Activated CD4-positive, alpha-beta T cell treated with anti-CD3 and anti-CD28 coated beads for 1 hour (primary cell): ENCODE results near the gene NECAB2.

ENCODE experiments used
- DNase-seq: peaks from one replicate; pipeline ENCODE4 v3.0.0-alpha.2; 2020

The NECAB2 gene

DNA sequence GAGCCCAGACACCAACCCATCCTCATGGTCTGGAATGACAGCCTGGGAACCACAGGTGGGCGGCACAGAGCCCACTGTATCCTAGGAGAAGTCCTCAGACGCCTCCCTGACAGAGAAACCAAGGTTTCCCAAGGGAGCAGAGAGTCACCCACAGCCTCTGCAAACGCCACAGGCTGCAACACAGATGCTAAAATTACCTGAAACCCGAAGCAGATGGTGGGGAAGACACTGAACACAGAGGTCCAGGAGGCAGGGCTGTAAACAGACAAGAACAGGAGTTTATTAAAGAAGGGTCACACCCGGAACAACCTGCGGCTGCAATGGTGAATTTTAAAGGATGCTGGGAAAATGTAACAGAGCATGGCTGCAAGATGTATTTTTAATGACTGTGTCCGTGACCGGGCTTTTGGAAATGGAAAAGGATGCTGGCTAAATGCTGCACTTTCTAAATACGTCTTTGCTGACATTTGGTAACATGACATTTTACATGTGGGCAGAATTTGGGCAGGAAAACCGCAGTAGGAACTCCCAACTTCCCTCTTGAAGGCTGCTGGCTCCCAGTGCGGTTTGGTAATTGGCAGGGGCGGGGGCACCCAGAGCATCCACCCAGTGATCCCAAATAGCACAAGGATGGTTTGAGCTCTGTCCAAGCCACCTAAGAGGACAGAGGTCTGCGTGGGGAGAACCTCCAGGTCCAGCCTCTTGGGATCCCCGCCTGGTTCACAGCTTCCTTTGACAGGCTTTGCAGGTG is 61.4 kb downstream of the NECAB2 start:
- no peak for DNase-seq

DNA sequence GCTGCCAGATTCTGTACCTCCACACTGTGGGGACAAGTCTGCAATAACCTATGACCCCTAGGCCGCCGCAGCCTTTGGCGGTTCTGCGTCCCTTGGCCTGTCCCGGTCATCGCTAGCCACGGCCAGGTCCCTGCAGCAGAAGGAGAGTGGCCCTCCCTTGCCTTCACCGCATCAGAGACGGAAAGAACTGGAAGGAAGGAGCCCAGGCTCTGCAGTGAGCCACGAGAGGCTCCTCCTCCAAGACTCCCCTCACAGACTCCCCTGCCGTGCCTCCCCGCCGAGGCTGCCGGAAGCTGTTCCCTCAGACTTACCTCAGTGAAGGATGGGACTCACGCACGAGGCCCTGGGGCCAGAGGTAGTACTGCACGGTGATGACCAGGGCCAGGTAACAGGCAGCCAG is 63.5 kb downstream of the NECAB2 start:
- no peak for DNase-seq

DNA sequence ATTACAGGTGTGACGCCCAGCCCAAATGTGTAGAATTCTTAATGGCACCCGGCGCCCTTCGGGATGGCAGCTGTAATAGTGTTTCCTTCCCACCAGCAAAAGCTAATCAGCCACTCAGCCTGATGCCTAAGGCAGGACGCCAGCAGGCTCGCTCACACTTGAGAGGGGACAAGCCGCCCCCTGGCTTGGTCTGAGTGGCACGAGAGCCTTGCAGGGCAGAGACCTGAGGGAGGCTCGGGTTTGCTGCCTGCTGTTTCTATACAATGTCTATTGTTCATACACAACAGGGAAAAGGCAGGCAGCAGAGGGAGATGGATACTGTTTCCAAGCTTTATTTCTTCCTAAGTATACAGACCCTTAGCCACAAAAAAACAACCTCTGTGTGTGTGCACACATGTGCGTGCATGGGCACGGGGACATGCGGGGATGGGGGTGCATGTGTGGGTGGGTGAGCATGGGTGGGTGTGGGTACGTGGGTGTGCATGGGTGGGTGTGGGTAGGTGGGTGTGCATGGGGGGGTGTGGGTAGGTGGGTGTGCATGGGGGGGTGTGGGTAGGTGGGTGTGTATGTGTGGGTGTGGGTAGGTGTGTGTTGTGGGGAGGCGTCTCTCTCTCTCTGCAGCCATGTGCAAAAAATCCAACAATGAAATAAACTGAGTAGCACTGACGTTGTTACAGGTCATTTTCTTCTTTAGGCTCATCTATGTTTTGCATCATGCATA is 64.6 kb downstream of the NECAB2 start:
- DNase-seq = no peak

DNA sequence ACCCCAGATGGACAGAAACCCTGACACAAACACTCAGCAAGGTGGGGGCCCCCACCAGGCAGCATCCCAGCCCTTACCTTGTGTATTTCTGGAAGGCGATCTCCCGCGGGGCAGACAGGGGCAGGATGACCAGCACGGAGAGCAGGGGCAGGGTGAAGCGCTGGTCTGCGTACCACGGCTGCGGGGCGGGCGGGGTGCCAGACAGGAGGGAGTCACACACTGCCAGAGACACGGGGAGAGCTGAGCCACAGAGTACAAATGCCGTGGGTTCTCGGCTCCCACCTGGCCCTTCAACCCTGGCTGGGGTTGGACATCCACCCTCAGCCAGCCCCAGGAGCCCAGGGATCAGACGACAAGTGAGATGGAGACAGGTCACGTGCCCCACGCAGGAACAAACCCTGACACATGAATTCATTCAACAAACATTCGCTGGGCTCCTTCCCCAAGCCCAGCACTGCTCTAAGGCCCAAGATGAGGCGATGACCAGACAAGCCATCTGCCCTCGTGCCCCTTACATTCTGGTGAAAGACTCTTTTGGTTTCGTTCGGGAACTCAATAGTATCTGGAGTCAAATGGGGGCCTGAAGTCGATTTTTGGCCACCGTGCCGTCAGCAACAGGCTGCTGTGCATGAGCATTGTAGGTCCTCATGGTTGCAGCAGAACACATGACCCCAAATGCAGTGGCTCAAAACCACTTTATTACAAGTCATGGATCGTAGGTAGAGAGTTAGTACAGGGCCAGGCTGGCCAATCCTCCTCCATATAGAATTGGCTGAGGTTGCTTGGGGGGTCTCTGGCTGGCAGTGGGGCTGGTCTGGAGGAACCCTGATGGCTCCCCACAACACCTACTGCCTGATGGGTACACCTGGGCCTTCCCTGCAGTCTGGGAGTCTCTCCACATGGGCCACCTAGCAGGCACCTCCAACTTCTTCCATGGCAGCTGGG is 65.5 kb downstream of the NECAB2 start:
- DNase-seq = no peak

DNA sequence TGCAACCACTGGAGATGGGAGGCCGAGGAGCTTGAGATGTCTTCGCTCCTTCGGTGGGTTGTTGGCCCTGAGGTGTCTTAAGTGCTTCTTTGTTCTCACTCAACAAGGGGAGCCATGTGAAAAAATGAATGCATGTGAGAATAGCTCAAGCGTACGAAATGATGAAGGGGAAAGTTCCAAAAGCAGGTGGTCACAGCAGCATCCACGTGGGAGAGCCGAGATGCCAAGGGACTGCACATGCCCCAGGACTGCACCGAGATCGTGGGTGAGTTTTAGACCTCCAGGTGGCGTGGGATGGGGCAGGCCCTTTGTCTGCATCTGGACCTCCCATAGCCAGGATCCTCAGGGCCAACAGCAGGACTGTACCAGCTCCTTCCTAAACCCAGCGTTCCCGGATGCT is 66.5 kb downstream of the NECAB2 start:
- no peak for DNase-seq

DNA sequence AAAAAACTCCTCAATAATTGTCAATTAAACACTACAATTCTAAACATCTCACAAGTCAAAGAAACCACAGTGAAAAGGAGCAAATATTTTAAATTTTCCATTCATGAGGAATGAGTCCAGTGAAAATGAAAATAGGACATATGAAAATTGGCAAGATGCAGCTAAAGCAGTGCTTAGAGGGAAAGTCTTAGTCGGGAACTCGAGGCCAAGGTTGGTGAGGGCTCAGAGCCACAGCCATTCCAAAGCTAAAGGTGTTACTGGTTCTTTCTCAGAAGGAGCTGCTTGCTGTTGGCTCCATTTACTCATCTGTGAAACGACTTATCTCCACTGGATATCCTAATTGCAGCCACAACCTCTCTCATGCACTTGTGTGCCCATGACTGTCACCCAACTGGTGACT is 68.1 kb downstream of the NECAB2 start:
- DNase-seq = no peak

DNA sequence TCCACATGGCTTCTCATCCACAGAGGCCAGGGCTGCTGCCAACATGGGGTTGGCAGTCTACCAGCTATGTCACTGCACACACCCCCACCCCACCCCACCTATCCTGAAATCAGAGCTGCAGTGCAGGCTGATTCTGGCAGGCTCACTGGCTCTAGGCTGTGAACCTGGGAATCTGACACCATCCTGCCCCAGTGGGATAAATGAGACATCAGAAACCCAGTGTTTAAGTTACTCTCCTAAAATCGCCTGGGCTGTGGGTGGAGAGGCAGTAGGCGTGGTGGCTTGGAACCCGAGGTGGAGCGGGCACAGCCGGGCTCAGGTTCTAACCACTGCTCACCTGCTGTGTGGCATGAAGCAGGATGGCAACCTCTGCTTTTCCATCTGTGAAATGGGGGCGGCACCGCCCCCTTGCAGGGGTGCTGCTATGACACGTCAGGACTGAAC is 69.0 kb downstream of the NECAB2 start:
- DNase-seq = no peak

DNA sequence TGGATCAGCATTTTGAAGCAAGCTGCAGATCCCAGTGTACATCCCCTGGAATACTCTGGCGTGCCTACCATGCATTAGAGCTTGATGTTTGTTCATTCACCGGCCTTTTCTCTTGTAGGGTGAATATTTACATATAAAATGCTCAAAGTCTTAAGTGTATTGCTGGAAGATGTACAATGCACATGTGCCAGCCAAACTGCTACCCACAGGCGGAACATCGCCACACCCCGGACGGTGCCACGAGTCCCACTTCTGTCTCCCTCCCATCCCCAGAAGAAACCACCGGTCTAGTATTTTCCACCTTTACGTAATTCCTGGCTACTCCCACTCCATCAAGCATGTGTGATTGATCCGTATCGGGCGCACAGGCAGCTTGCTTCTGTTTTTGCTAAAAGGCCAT is 70.4 kb downstream of the NECAB2 start:
- DNase-seq = no peak

DNA sequence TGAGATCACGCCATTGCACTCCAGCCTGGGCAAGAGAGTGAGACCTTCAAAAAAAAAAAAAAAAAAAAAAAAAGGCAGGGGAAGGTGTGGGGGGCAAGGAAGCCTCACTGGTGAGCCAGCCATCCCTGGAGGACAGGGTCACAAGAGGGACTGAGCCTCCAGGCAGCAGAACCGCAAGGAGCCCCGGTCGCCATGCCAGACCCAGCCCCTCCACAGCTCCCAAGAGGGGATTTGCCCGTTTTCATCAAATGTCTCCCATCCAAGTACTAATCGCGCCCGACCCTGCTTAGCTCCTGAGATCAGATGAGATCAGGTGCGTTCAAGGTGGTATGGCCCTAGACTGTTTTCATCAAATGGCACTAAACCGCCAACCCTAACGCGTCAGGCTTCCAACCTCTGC is 71.7 kb downstream of the NECAB2 start:
- no peak for DNase-seq

DNA sequence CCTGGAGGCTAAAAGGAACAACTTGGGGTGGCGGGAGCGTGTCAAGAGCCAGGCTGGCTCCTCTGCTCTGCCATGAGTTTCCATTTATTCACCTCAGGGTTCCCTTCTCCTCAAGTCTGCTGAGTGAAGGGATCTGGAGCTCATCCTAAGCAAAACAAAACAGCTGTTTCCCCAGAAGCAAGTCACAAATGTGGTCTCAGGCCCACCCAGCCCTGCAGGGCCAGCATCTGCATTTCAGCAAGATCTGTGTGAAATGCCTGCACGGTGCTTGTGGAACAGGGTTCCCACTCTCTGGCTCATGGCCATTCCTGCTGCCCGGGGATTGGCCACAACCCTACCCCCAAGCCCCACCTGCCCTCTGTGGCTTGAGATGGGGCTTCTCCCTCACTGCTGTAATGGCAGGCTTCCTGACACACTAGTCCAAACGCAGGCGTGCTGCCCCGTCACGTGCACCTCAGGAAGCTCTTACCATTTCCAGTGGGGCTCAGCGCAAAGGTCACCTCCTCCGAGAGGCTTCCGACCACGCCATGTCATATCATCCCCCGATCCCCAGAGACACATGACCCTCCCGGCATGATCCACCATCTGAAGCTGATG is 72.3 kb downstream of the NECAB2 start:
- DNase-seq = no peak

DNA sequence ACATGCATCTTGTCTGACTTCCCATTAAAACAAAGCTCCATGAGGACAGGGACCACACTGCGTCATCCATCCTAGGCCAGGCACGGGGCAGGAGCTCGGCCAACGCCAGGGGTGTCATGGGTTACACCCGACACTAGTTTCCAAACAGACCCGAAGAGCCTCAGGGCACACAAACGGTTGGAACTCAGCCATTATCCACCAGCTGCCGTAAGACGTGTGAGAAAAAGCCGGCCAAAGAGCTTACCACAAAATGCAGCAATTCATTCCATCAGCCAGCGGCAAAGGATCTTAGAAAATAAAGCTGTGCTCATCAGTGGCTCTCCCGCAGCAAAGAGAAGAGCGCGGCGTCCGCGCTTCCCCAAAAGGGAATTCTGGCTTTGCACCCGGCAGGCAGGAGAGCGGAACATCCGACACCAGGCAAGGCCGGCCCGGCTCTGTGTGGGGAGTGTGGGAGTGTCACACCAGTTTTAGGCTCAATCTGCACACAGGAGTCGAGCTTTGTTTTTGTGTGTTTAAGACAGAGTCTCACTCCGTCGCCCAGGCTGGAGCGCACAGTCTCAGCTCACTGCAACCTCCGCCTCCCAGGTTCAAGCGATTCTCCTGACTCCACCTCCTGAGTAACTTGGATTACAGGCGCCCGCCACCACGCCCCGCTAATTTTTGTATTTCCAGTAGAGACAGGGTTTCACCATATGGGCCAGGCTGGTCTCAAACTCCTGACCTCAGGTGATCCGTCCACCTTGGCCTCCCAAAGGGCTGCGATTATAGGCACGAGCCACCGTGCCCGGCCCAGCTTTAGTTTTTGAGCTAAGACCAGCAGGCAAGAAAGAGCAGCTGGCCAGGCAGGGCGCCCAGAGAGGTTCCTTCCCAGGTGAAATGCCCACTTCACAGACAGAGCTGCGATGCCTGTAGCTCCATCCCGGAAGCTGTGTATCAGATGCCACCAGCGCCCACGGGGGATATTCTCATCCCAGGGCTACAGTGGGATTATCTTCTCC is 73.1 kb downstream of the NECAB2 start:
- no peak for DNase-seq

DNA sequence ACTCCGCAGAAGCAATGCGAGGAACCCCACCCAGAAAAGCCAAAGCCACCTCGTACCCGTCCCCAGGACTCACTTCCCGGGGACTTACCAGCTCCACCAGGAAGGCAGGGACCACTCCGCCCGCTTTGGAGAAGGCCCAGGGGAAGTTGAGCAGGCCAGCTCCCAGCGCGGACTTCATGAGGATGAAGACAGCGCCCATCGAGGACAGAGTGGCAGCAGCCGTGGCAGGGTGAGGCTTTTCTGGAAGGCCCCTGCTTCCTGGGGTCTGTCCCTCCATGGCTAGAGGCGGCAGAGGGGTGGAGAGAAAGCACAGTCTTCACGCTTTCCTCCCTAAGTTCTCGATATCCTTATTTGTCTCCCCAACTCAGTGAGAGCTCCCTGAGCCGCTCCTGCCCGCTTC is 73.8 kb downstream of the NECAB2 start:
- no peak for DNase-seq

DNA sequence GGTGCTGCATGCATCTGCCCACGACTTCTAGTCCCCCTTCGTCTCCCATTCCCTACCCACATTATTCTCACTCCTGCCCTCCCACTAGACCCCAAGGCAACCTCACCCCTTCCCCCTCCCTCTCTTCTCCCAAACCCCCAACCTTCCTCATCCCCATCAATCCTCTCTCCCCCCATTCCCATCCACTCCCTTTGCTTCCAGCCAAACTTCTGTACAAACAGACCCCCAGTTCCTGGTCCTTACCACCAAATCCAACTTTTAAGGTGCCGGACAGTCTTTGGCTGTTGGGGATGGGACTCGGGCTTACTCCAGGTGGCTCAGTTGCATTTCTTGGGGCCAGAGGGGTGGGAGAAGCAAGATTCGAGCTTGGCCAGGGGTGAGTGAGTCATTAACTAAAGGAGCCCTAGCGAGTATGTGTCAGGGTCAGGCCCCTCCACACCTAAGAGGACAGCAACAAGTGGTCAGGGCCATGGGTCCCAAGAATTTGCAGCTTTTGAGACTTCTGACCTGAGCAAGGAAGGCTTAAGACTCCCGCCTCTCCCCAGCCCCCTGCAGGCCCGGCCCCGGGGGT is 74.3 kb downstream of the NECAB2 start, which contains the start of gene SLC38A8:
Gene SLC38A8 (minus strand): TSS at position 488 of the 571 bp plus-strand sequence. CDS start 638 bp downstream, outside the sequence.
- DNase-seq = no peak

DNA sequence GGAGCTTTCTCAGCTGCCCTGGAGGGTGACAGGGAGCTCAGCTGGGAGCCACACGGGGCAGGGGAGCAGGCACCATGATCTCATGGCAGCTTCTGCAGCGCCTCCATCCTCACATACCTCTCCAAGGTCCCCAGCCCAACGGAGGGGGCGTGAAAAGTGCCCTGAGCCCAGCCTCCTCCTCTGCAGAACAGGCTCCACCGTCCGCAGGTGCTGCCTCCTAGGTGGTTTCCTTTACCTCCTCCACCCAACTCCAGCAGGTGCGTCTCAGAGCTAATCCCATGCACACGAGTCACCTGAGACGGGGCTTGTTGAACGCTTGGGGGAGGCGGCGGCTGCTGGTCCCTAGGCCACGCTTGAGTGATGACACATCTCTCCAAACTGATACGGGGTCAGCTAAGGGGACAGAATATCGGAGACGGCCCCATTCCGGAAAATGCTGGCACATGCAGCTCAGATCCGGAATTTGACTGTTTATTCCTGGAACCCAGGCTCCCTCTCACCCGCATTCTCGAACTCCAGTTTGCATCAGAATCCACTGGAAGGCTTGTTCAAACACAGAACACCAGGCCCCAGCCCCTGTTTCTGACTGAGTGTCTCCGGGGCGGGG is 74.9 kb downstream of the NECAB2 start:
- DNase-seq = no peak

DNA sequence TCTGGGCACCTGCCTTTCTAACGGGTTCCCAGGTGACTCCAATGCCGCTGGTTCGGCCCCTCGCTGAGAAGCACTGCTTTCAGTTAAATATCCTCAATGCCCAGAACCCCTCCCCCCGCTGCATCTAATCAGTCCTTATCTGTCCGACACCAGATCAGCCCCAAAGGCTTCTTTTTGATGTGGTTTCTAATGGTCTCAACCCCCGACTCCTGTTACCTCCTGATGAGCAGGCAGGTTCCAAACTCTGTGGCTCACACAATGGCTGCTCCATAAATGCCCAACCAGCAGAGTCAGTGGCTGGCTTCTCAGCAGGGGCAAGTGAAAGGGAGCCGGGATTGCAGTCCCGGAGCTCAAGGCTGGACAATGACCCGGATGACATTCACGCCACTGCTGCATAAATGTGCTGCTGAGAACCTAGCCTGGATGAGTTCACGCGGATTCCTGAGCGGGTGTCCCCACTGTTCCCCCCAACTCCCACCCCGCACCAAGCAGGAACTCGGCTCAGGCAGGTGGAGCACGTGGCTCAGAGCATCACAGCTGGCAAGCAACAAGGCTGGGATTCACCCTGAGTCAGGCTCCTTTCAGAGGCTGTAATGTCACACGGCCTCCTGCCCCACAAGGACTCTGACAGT is 75.6 kb downstream of the NECAB2 start:
- DNase-seq = no peak

DNA sequence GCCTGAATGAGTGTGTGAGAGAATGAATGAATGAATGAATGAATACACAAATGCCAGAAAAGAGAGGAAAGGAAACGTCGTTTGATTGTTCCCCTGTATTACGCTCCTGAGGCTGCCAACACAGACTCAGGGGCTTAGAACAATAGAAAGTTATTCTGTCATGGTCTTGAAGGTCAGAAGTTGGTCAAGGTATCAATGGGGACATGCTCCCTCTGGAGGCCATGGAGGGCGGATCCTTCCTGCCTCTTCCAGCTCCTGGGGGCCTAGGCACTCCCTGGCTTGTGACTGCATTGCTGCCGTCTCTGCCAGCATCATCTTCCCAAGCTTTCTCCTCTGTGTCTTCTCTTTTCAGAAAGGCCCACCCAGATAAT is 76.1 kb downstream of the NECAB2 start:
- no peak for DNase-seq

DNA sequence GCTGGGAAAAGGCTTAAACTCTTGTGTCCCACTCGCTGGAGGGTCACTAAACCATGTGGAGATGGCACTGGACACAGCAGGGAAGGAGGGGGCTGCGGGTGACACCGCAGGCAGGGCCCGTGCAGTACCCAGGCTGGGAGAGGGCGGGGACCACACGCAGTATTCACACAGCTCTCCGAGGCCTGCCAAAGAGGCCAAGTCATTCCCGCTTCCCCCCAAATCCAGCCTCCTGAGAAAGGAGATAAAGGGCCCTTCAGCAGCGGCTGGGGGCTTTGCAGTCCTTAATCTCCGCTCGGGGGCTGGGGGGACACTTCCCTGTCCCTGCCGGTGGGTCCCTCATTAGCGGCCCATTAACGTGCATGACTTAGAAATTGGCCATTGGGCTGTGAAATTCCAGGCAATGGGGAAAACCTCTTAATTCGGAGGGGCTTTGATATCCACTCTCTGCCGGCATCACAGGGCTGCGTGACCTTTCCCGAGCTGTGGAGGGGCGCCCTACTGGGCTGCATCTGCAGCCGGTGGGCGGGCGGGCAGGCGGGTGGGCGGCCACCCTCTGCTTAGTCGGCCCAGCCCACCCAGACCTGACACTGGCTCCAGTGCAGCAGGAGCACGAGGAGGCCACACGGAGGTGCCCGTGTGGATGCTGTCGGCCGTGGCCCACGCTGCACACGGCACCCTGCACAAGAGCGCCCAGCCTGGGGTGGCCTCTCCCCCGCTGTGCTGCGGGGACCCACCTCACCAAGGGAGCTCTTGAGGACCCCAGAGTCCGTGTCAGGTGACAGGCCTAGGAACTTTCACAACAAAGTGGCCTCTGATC is 77.2 kb downstream of the NECAB2 start:
- no peak for DNase-seq

DNA sequence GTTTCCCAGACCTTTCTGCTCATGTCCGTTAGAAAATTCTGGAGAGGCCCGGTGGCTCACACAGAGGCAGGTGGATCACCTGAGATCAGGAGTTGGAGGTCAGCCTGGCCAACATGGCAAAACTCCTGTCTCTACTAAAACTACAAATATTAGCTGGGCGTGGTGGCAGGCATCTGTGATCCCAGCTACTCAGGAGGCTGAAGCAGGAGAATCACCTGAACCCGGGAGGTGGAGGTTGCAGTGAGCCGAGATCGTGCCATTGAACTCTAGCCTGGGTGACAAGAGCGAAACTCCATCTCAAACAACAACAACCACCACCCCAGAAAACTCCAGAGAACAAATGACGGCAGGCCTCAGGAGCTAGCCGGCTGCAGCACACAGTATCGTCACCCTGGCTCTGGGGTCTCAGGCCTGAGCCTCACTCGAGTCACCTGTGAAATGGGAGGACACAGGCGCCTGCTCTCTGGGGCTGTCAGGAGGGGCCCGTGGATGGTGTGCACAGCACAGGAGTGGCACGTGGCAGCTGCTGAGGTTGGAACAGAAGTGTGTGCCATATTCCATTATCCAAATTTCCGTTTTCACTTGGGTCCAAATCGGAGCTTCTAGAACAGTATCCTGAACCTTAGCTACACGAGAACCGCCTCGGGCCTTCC is 77.9 kb downstream of the NECAB2 start:
- no peak for DNase-seq

DNA sequence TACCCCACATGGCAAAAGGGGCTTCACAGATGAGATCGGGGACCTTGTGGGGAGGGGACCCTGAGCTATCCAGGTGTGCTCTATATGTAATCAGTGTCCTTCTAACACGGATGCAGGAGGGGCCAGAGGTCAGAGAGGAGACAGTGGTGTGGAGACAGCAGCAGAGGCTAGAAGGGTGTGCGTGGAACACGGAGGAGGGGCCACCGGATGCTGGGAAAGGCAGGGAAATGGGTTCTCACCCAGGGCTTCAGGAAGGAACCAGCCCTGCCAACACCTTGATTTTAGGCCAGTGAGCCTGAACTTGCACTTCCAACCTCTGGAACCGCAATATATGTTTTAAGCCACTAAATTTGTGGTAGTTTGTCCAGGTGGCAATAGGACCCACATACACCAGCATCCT is 79.2 kb downstream of the NECAB2 start:
- DNase-seq = no peak
